D721Med (cell line): ENCODE data around the gene MPDU1.
A peak's percentile ranks its signal among the peaks of the same experiment; 100 is the strongest.

ENCODE experiments used
- DNase-seq: peaks from one replicate; pipeline ENCODE4 v3.0.0; 2011; ENCODE audit warnings: low spot score; ENCODE audit not compliant: insufficient read length
- FAIRE-seq: peaks from 2 replicates; lab custom pipeline; 2011; peaks lifted over from hg19 to GRCh38; lab: Jason Lieb, UNC
- TF ChIP-seq, protein P1 (sequence below): IDR thresholded peaks from 2 replicates; pipeline ENCODE4 v1.5.1; 2012; ENCODE audit warnings: mild to moderate bottlenecking, control low read depth; ENCODE audit not compliant: insufficient read depth; ENCODE audit errors: missing control alignments

The MPDU1 gene

DNA sequence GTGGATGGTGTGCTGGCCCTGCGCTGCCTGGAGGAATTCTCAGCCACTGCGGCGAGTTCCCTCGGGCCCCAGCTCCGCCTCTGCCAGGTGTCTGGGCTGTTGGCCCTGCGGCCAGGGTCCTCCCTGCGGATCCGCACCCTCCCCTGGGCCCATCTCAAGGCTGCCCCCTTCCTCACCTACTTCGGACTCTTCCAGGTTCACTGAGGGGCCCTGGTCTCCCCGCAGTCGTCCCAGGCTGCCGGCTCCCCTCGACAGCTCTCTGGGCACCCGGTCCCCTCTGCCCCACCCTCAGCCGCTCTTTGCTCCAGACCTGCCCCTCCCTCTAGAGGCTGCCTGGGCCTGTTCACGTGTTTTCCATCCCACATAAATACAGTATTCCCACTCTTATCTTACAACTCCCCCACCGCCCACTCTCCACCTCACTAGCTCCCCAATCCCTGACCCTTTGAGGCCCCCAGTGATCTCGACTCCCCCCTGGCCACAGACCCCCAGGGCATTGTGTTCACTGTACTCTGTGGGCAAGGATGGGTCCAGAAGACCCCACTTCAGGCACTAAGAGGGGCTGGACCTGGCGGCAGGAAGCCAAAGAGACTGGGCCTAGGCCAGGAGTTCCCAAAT lies 26.4 kb upstream of the MPDU1 start:
- TF ChIP-seq, protein P1, sequence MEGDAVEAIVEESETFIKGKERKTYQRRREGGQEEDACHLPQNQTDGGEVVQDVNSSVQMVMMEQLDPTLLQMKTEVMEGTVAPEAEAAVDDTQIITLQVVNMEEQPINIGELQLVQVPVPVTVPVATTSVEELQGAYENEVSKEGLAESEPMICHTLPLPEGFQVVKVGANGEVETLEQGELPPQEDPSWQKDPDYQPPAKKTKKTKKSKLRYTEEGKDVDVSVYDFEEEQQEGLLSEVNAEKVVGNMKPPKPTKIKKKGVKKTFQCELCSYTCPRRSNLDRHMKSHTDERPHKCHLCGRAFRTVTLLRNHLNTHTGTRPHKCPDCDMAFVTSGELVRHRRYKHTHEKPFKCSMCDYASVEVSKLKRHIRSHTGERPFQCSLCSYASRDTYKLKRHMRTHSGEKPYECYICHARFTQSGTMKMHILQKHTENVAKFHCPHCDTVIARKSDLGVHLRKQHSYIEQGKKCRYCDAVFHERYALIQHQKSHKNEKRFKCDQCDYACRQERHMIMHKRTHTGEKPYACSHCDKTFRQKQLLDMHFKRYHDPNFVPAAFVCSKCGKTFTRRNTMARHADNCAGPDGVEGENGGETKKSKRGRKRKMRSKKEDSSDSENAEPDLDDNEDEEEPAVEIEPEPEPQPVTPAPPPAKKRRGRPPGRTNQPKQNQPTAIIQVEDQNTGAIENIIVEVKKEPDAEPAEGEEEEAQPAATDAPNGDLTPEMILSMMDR, result no peak
- no peak for FAIRE-seq

DNA sequence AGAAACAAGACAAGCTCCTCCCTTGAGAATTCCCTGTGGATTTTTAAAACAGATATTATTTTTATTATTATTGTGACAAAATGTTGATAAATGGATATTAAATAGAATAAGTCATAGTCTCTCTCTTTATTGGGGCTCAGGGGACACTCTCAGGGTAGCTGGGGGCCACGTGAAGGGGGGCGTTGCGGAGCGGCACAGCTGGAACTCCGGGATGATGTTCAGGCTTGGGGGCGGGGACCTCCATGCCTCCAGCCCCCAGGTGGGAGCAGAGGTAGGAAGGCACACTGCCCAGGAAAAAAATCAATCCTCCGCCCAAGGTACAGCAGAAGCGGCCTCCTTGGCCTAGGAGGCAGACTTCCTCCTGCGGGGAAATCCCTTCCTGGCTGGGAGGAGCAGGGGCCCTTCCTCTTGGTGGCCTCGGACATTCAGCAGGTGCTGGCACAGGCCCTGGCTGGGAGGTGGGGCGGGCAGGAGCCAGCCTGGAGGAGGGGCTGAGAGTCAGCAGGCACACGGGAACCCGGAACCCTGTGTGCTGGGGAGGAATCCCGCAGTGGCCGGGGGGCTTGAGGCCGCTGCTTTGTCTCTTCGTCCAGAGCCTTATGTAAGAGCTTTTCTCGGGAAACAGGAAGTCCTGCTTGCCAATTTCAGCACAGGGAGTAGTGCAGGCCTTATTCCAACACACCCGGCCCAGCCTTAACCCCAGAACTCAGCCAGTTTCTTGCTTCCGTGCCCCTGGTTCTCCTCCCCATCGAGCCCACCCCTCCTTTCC lies 25.7 kb upstream of the MPDU1 start:
- TF ChIP-seq, protein P1, result no peak
- no peak for DNase-seq

More for the DNA sequence above, 26.4 kb upstream of the MPDU1 start:
- no peak for DNase-seq

DNA sequence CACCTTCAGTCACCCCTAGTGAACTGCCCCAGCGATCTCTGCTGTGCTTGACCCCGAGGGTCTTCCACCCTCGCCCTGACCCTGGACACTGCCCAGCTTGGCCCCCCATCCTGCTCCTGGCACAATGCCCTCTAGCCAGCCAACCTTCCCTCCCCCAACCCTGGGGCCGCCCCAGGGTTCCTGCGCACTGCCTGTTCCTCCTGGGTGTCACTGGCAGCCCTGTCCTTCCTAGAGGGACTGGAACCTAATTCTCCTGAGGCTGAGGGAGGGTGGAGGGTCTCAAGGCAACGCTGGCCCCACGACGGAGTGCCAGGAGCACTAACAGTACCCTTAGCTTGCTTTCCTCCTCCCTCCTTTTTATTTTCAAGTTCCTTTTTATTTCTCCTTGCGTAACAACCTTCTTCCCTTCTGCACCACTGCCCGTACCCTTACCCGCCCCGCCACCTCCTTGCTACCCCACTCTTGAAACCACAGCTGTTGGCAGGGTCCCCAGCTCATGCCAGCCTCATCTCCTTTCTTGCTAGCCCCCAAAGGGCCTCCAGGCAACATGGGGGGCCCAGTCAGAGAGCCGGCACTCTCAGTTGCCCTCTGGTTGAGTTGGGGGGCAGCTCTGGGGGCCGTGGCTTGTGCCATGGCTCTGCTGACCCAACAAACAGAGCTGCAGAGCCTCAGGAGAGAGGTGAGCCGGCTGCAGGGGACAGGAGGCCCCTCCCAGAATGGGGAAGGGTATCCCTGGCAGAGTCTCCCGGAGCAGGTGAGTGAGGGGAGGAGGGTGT lies 24.9 kb upstream of the MPDU1 start, which contains the start of gene TNFSF13:
TSS of gene TNFSF13 (plus strand) at position 207 of the 776 bp plus-strand sequence. CDS start at position 497, 290 bp downstream.
- no peak for DNase-seq
- no peak for FAIRE-seq
- TF ChIP-seq, protein P1, result no peak

More for the DNA sequence above, 25.7 kb upstream of the MPDU1 start:
- FAIRE-seq, result no peak

DNA sequence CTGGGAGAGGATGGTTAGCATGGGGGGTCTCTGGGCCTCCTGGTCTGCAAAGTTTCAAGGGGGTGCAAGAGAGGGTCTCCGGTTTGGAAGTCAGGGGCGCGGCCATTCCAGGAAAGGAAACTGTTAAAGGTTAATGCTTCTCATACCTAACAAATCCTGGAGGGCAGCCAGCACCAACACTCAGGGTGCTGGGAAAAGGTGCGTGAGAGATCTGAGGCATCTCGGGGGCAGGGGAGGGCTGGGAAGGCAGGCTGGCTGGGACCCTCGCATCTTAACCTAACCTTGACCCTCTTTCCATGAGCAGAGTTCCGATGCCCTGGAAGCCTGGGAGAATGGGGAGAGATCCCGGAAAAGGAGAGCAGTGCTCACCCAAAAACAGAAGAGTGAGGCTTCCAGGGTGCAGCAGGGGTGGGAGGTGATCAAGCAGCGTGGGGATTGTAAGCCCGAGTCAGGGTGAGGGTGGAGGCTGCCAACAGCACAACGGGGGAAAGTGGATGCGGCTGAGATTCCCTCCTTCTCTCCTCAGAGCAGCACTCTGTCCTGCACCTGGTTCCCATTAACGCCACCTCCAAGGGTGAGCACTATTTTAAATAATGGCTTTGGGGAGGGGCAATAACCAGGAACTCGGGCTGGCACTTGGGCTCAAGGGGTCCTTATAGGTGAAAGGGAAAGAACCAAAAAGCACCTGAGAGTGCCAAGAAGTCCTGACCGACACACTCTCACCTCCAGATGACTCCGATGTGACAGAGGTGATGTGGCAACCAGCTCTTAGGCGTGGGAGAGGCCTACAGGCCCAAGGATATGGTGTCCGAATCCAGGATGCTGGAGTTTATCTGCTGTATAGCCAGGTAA lies 24.1 kb upstream of the MPDU1 start:
- TF ChIP-seq, protein P1, result no peak

DNA sequence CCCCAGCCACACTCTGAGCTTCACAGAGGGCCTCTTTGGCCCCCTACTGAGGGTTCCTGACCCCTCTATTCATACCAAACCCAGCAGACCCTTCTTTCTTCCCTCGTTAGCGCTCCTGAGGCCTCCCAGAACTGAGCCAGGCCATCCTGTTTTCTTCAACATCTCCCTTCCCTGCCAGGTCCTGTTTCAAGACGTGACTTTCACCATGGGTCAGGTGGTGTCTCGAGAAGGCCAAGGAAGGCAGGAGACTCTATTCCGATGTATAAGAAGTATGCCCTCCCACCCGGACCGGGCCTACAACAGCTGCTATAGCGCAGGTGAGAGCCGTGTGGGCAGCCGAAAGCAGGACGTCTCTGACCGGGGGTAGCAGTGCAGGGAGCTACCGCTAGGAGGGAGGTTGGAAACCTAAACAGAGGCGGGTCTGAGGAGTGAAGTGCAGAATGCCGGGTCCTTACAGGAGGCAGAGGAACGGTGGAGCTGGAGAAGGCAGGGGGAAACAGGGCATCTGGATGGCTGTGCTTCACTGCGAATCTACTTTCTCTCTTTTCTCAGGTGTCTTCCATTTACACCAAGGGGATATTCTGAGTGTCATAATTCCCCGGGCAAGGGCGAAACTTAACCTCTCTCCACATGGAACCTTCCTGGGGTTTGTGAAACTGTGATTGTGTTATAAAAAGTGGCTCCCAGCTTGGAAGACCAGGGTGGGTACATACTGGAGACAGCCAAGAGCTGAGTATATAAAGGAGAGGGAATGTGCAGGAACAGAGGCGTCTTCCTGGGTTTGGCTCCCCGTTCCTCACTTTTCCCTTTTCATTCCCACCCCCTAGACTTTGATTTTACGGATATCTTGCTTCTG lies 23.3 kb upstream of the MPDU1 start:
- TF ChIP-seq, protein P1, result peak; percentile 3
- FAIRE-seq, result no peak
- DNase-seq, result no peak

More for the DNA sequence above, 24.1 kb upstream of the MPDU1 start:
- DNase-seq (no peak), FAIRE-seq (no peak)
